KMS-11 (cell line): ENCODE measurements around the gene ALDH3B1.

Experiments used
- H2AFZ ChIP-seq: fragments of 200-600 bp; sonication (generic); 2 replicates; pipeline ENCODE4 v1.6.1; 2016; ENCODE audit warnings: antibody characterized with exemption, mixed run types, low read depth
- H3K27ac ChIP-seq: fragments of 200-600 bp; sonication (generic); 2 replicates; pipeline ENCODE4 v1.6.1; 2016; ENCODE audit warnings: mild to moderate bottlenecking, mixed run types
- H3K27me3 ChIP-seq: fragments of 200-600 bp; sonication (generic); 2 replicates; pipeline ENCODE4 v1.6.1; 2017; ENCODE audit warnings: mild to moderate bottlenecking, low read depth, mixed run types, moderate library complexity; ENCODE audit not compliant: insufficient read depth
- H3K36me3 ChIP-seq: fragments of 200-600 bp; sonication (generic); 2 replicates; pipeline ENCODE4 v1.6.1; 2017; ENCODE audit warnings: mild to moderate bottlenecking, mixed run types; ENCODE audit not compliant: insufficient read depth
- H3K4me1 ChIP-seq: fragments of 200-600 bp; sonication (generic); 2 replicates; pipeline ENCODE4 v1.6.1; 2016; ENCODE audit warnings: mild to moderate bottlenecking, low read depth, mixed run types; ENCODE audit not compliant: poor library complexity, severe bottlenecking
- H3K4me2 ChIP-seq: fragments of 200-600 bp; sonication (generic); 2 replicates; pipeline ENCODE4 v1.7.0; 2016; ENCODE audit warnings: mild to moderate bottlenecking, mixed run types
- H3K4me3 ChIP-seq: fragments of 200-600 bp; sonication (generic); IDR thresholded peaks from 2 replicates; pipeline ENCODE4 v1.6.1; 2017; ENCODE audit warnings: low read depth, low read length, mixed read lengths; ENCODE audit not compliant: insufficient read depth
- H3K79me2 ChIP-seq: fragments of 200-600 bp; sonication (generic); 2 replicates; pipeline ENCODE4 v1.6.1; 2016; ENCODE audit warnings: low read depth, mixed run types; ENCODE audit not compliant: insufficient read depth
- H3K9ac ChIP-seq: fragments of 200-600 bp; sonication (generic); 2 replicates; pipeline ENCODE4 v1.6.1; 2016; ENCODE audit warnings: mild to moderate bottlenecking, mixed run types
- H4K20me1 ChIP-seq: fragments of 200-600 bp; sonication (generic); 2 replicates; pipeline ENCODE4 v1.6.1; 2016; ENCODE audit warnings: mild to moderate bottlenecking, mixed run types; ENCODE audit not compliant: insufficient read depth
- CTCF ChIP-seq: fragments of 200-600 bp; sonication (generic); conservative IDR thresholded peaks from 2 replicates; pipeline ENCODE4 v1.6.1; 2017; ENCODE audit warnings: low read depth, mild to moderate bottlenecking, antibody characterized with exemption, low read length, moderate library complexity, mixed read lengths

Gene ALDH3B1

GRCh38 chr11:68025047-68025446 is 14.9 kb downstream of the ALDH3B1 start:
- no peak overlapping the region for H3K4me3 ChIP-seq
- peaks cover 4% of the 10 kb centered on the region for H3K4me1 ChIP-seq
- H3K4me2 ChIP-seq: no peak overlapping the region
- no peaks in the 10 kb centered on the region for H4K20me1 ChIP-seq
- no peaks in the 10 kb centered on the region for H3K36me3 ChIP-seq
- no peaks in the 10 kb centered on the region for H3K79me2 ChIP-seq
- no peak overlapping the region for H3K9ac ChIP-seq
- TF ChIP-seq CTCF: no peak
- no peak overlapping the region for H3K27ac ChIP-seq
- H3K27me3 ChIP-seq: no peaks in the 10 kb centered on the region
- H2AFZ ChIP-seq: no peak overlapping the region

- Histone ChIP-seq H2AFZ (no peak overlapping the region), H3K27me3 (no peaks in the 10 kb centered on the region), H3K9ac (no peak overlapping the region), H3K4me3 (no peak overlapping the region), H3K4me1 (peaks cover 7% of the 10 kb centered on the region), H4K20me1 (no peaks in the 10 kb centered on the region), H3K27ac (no peak overlapping the region), H3K79me2 (peaks cover 8% of the 10 kb centered on the region; the same call in 1 of the 2 replicates), H3K36me3 (no peaks in the 10 kb centered on the region), H3K4me2 (no peak overlapping the region)
- no peak for TF ChIP-seq CTCF
Observed at GRCh38 chr11:68026391-68027105, 16.4 kb downstream of the ALDH3B1 start.

GRCh38 chr11:68027667-68028066 is 17.5 kb downstream of the ALDH3B1 start:
- H3K27ac ChIP-seq: no peak overlapping the region

GRCh38 chr11:68028802-68029545 is 18.8 kb downstream of the ALDH3B1 start:
- peaks cover 10% of the 10 kb centered on the region for H3K4me1 ChIP-seq
- H3K79me2 ChIP-seq: peaks cover 14% of the 10 kb centered on the region; the same call in 1 of the 2 replicates
- H3K9ac ChIP-seq: no peak overlapping the region
- no peak overlapping the region for H3K4me2 ChIP-seq
- no peak overlapping the region for H2AFZ ChIP-seq
- no peaks in the 10 kb centered on the region for H3K36me3 ChIP-seq
- H3K27ac ChIP-seq: no peak overlapping the region
- TF ChIP-seq CTCF: no peak
- H4K20me1 ChIP-seq: no peaks in the 10 kb centered on the region
- no peak overlapping the region for H3K4me3 ChIP-seq
- no peaks in the 10 kb centered on the region for H3K27me3 ChIP-seq

More at GRCh38 chr11:68027667-68028066, 17.5 kb downstream of the ALDH3B1 start:
- TF ChIP-seq CTCF: no peak
- H3K79me2 ChIP-seq: peaks cover 14% of the 10 kb centered on the region; the same call in 1 of the 2 replicates
- H3K4me3 ChIP-seq: no peak overlapping the region
- no peaks in the 10 kb centered on the region for H3K36me3 ChIP-seq
- H2AFZ ChIP-seq: no peak overlapping the region
- H3K27me3 ChIP-seq: no peaks in the 10 kb centered on the region
- no peak overlapping the region for H3K9ac ChIP-seq
- peaks cover 10% of the 10 kb centered on the region for H3K4me1 ChIP-seq
- H4K20me1 ChIP-seq: no peaks in the 10 kb centered on the region
- no peak overlapping the region for H3K4me2 ChIP-seq
